Neural progenitor cell (in vitro differentiated cells): Measurements from ENCODE around the gene ARNT2.

Source experiments
- EZH2 ChIP-seq: fragments of 200-600 bp; sonication (generic); IDR thresholded peaks from 2 replicates; pipeline ENCODE4 v1.6.1; 2017; ENCODE audit warnings: antibody characterized with exemption, mild to moderate bottlenecking, moderate library complexity
- EZH2phosphoT487 ChIP-seq: fragments of 200-600 bp; sonication (generic); IDR thresholded peaks from 2 replicates; pipeline ENCODE4 v1.6.1; 2017; ENCODE audit warnings: antibody characterized with exemption
- TF ChIP-seq, protein P1 (sequence below): fragments of 200-600 bp; sonication (generic); IDR thresholded peaks from 2 replicates; pipeline ENCODE4 v1.5.1; 2017; ENCODE audit warnings: antibody characterized with exemption, mild to moderate bottlenecking

GRCh38 chr15:80551348-80551747 is 147.2 kb downstream of the ARNT2 start:
- TF ChIP-seq, protein P1, sequence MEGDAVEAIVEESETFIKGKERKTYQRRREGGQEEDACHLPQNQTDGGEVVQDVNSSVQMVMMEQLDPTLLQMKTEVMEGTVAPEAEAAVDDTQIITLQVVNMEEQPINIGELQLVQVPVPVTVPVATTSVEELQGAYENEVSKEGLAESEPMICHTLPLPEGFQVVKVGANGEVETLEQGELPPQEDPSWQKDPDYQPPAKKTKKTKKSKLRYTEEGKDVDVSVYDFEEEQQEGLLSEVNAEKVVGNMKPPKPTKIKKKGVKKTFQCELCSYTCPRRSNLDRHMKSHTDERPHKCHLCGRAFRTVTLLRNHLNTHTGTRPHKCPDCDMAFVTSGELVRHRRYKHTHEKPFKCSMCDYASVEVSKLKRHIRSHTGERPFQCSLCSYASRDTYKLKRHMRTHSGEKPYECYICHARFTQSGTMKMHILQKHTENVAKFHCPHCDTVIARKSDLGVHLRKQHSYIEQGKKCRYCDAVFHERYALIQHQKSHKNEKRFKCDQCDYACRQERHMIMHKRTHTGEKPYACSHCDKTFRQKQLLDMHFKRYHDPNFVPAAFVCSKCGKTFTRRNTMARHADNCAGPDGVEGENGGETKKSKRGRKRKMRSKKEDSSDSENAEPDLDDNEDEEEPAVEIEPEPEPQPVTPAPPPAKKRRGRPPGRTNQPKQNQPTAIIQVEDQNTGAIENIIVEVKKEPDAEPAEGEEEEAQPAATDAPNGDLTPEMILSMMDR: no peak
- TF ChIP-seq EZH2 (no peak), EZH2phosphoT487 (no peak)
